A549 (cell line): ENCODE data around the gene AFF1.
A peak's percentile ranks its signal among the peaks of the same experiment; 100 is the strongest.

Source experiments
- BCL3 ChIP-seq: fragments of >200 bp; sonication (Bioruptor Twin); formaldehyde crosslinking; IDR thresholded peaks from 3 replicates; pipeline ENCODE4 v1.6.1; 2016
- BHLHE40 ChIP-seq: IDR thresholded peaks from 2 replicates; pipeline ENCODE4 v1.6.1; 2012; ENCODE audit warnings: low read depth, low read length, inconsistent platforms
- EP300 ChIP-seq, 2 experiments: fragments of >200 bp; sonication (Bioruptor Twin); formaldehyde crosslinking; IDR thresholded peaks; 2 replicates in 1 of 2; 3 replicates in 1 of 2; pipeline ENCODE4 v1.6.1; 2016 to 2017
- HOXA7 ChIP-seq: fragments of 250-450 bp; sonication (Bioruptor Pico); IDR thresholded peaks from 2 replicates; pipeline ENCODE4 v1.5.0; 2020; ENCODE audit warnings: mild to moderate bottlenecking, moderate library complexity
- JUN ChIP-seq, 2 experiments: fragments of >200 bp; sonication (Bioruptor Twin); formaldehyde crosslinking; IDR thresholded peaks; 2 replicates in 1 of 2; 3 replicates in 1 of 2; pipeline ENCODE4 v1.6.1; 2016 to 2017
- NFE2L2 ChIP-seq: fragments of 150-350 bp; conservative IDR thresholded peaks from 2 replicates; pipeline ENCODE4 v1.6.1; 2014; ENCODE audit warnings: low read length
- POLR2A ChIP-seq: IDR thresholded peaks from 2 replicates; pipeline ENCODE4 v1.6.1; 2012; ENCODE audit warnings: mild to moderate bottlenecking, low read length
- POLR2AphosphoS2 ChIP-seq: conservative IDR thresholded peaks from 2 replicates; pipeline ENCODE4 v1.6.1; 2012; ENCODE audit warnings: low read length, improper control_type of control experiment, inconsistent platforms
- RAD21 ChIP-seq, 2 experiments: fragments of >200 bp in 1 of 2; sonication (Bioruptor Twin) in 1 of 2; formaldehyde crosslinking in 1 of 2; IDR thresholded peaks in 1 of 2; conservative IDR thresholded peaks in 1 of 2; 2 replicates in 1 of 2; 3 replicates in 1 of 2; pipeline ENCODE4 v1.6.1; 2012 to 2018; ENCODE audit warnings: inconsistent platforms in 1 of 2
- REST ChIP-seq: fragments of 200-600 bp; sonication (generic); IDR thresholded peaks from 2 replicates; pipeline ENCODE4 v1.6.1; 2016; ENCODE audit warnings: antibody characterized with exemption, mild to moderate bottlenecking, moderate library complexity
- SMC3 ChIP-seq: fragments of >200 bp; sonication (Bioruptor Twin); formaldehyde crosslinking; IDR thresholded peaks from 3 replicates; pipeline ENCODE4 v1.6.1; 2018; ENCODE audit warnings: inconsistent platforms
- ZSCAN20 ChIP-seq: fragments of 250-450 bp; sonication (Bioruptor Pico); IDR thresholded peaks from 2 replicates; pipeline ENCODE4 v1.8.0; 2022; ENCODE audit warnings: mild to moderate bottlenecking, moderate library complexity
- TF ChIP-seq, protein P1 (sequence below): fragments of >200 bp; sonication (Bioruptor Twin); formaldehyde crosslinking; IDR thresholded peaks from 3 replicates; pipeline ENCODE4 v1.5.1; 2016
- TF ChIP-seq, protein P2 (sequence below): fragments of 450-650 bp; IDR thresholded peaks from 2 replicates; pipeline ENCODE4 v1.6.1; 2014; ENCODE audit warnings: antibody characterized with exemption

- TF ChIP-seq BCL3 (no peak), NFE2L2 (no peak), SMC3 (no peak), ZSCAN20 (CRISPR knock-in tag) (no peak), POLR2A (no peak), JUN (IDR thresholded peaks at IDR 0.05) (peak in 1 of 2 experiments; percentile 26; a peak in 1 of 5 replicates), BHLHE40 (no peak), RAD21 (conservative IDR thresholded peaks at IDR 0.05 in 1 of 2, IDR thresholded peaks at IDR 0.05 in 1 of 2) (no peak), REST (no peak), HOXA7 (CRISPR knock-in tag) (no peak), POLR2AphosphoS2 (no peak), EP300 (IDR thresholded peaks at IDR 0.05) (peak in 1 of 2 experiments; percentile 57; a peak in 1 of 5 replicates)
- TF ChIP-seq, protein P1, sequence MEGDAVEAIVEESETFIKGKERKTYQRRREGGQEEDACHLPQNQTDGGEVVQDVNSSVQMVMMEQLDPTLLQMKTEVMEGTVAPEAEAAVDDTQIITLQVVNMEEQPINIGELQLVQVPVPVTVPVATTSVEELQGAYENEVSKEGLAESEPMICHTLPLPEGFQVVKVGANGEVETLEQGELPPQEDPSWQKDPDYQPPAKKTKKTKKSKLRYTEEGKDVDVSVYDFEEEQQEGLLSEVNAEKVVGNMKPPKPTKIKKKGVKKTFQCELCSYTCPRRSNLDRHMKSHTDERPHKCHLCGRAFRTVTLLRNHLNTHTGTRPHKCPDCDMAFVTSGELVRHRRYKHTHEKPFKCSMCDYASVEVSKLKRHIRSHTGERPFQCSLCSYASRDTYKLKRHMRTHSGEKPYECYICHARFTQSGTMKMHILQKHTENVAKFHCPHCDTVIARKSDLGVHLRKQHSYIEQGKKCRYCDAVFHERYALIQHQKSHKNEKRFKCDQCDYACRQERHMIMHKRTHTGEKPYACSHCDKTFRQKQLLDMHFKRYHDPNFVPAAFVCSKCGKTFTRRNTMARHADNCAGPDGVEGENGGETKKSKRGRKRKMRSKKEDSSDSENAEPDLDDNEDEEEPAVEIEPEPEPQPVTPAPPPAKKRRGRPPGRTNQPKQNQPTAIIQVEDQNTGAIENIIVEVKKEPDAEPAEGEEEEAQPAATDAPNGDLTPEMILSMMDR = no peak
- TF ChIP-seq, protein P2, sequence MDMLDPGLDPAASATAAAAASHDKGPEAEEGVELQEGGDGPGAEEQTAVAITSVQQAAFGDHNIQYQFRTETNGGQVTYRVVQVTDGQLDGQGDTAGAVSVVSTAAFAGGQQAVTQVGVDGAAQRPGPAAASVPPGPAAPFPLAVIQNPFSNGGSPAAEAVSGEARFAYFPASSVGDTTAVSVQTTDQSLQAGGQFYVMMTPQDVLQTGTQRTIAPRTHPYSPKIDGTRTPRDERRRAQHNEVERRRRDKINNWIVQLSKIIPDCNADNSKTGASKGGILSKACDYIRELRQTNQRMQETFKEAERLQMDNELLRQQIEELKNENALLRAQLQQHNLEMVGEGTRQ = no peak
These were observed 10.0 kb upstream of the AFF1 start for GRCh38 chr4:86924811-86925210.
